ENCODE data around the gene ADCY5.

ADCY5 gene

DNA sequence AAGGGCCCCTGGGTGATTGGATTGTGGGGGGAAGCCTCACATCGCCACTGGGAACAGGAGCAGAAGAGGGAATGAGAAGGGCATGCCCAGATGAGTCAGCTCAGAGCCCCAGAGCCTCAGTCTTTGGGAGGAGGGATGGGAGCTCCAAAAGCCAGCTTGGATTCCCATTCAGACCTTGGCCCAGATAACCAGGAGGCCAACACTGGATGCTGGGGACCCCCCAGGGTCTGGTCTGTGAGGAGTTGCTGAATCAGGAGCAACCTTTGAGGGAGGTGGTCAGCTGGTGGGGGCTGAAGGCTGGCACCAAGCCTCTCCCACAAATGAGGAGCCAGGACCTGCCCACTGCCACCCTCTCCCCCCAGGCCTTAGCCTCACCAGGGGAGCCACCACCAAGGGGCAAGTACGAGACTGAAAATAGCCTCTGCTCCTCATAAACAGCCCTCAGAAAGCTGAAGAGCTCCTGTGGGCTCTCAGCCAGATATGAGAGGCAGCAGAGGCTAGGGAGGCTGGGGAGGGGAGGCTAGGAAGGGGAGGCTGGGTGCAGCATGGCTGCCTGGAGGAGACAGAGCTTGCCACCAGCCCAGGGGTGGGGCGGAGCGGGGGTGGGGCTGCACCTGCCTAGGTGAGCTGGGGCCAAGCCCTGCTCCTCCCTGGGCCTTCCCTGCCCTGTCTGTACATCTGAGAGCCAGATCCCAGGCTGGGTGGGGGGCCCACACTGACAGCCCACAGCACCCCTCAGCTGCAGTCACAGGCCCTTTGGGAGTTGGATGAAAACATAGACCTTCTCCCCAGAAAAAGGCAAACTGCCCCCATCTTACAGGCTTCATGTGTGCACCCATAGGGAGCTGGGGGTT is 147.3 kb downstream of the ADCY5 start:
- no peak for DNase-seq (ENCODE audit: low read depth in 2 of 2)

GRCh38 chr3:123300583-123300982 is 148.3 kb downstream of the ADCY5 start:
- DNase-seq (ENCODE audit: low read depth in 2 of 2), result no peak

DNA sequence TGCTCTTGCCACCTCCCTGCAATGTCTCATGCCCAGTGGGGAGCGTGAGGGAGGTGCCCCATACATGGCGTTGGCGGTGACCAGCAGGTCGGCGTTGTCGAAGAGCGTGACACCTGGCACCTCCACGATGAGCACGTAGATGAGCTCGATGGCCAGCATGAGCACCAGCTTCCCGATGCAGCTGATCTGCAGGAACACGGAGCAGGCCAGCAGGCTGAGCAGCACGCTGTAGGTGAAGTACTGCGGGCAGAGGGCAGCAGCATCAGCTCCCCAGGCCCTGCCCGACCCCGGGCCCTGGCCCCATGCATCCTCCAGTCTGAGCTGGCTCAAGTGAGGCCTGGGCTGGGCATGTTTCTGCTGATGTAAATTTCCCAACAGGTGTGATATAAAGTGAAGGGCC is 148.8 kb downstream of the ADCY5 start:
- DNase-seq (ENCODE audit: low read depth in 2 of 2), result no peak

DNA sequence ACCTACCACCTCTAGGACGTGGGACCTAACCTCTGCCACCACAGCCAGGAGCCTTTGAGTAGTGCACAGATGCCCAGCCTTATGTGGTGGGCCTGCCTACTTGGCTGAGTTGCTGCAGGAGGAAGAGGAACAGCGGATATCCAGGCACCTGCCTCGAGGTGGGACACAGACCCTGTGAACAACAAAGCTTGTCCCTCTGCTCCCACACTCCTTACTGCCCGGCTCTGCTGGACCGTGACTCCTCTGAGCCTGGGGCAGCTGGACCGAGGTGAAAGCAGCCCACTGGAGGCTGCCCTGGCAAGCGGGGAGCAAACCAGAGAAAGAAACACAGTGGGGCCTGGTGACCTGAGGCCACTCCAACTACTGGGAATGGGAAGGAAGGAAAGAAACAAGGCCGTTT is 149.3 kb downstream of the ADCY5 start:
- DNase-seq (ENCODE audit: low read depth in 2 of 2), result no peak

GRCh38 chr3:123298903-123299302 is 150.0 kb downstream of the ADCY5 start:
- DNase-seq (ENCODE audit: low read depth in 2 of 2), result no peak

DNA sequence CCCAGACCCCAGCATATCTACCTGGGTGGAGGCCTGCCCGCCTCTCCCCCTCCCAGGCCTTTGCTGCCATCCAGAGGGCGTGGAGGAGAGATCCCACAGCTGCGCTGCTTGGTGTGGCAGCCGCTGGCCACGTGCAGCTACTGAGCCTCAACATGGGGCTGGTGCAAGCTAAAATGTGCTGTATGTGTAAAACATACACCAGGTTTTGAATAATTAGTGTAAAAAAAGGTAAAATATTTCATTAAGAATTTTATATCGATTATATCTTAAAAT is 151.3 kb downstream of the ADCY5 start:
- no peak for DNase-seq (ENCODE audit: low read depth in 2 of 2)

DNA sequence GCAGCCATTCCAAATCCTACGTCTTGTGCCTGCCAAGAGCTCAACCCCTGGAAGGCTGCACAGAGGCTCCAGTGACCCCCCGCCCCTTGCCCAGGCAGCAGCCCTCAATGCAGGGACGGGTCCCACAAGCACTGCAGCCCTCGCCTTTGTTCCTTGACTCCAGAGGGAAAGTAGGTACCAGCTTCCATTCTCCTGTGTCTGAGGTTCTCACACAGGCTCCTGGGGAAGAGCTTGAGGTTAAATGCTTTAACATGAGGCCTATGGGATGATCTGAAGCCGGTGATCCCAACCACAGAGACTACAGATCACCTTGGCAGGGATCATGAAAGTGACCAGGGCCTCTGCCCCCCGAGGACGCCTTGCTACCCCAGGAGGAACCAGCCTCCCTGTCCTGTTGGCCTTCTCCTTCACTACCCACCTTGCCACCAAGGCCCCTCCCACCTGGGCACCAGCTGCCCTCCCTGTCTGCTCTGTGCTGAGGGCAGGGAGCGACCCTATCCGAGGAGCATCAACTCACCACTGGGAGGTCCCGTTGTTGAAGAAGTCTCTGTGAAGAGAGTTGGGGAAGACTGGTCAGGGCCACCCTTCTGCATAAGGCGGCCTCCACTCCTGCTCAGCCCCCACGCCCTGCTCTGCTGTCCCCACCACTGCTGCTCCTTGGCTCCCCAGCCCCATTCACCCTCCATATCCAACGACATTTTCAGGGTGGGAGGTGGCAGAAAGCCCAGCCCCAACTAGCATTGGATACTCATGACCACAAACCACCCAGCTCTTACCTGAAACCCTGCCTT is 151.9 kb downstream of the ADCY5 start:
- DNase-seq (ENCODE audit: low read depth in 2 of 2), result no peak

DNA sequence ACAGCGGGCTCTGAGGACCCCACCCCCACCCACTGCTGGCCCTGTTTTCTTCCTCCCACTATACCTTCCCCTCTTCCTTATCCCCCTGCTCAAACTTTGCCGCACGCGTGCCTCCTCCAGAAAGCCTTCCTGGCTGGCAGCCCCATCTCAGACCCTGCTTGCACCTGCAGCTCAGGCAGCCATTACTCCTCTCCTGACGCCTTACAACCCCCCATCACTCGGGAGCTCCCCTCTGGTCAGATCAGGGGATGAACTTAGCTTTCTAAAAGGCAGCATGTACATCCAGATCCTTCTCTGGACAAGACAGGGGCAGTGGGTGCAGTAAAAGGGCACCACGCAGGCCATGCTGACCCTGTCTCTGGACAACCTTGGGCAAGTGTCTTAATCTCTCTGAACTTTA is 152.6 kb downstream of the ADCY5 start:
- DNase-seq (ENCODE audit: low read depth in 2 of 2), result no peak

DNA sequence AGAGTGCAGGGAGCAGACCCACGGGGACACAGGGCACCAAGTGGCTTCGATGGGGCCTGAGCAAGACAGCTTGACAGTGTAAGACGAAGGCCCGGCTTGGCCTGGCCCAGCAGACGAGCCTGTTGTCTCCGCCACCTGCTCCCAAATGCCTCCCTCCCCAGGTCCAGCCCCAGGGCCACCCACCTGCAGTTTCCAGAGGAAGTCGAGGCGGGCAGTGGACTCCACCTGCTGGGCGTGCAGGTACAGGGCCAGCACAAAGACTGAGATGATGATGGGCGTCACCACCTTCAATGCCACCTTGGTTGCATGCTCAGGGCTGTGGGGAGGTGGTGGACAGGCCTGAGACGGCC is 153.0 kb downstream of the ADCY5 start:
- no peak for DNase-seq (ENCODE audit: low read depth in 2 of 2)

GRCh38 chr3:123295171-123295900 is 153.6 kb downstream of the ADCY5 start:
- no peak for DNase-seq (ENCODE audit: low read depth in 2 of 2)

- no peak for DNase-seq (ENCODE audit: low read depth in 2 of 2)
Observed at GRCh38 chr3:123294296-123294938, 154.5 kb downstream of the ADCY5 start.

- no peak for DNase-seq (ENCODE audit: low read depth in 2 of 2)
Observed at GRCh38 chr3:123292321-123293310, 156.3 kb downstream of the ADCY5 start.

DNA sequence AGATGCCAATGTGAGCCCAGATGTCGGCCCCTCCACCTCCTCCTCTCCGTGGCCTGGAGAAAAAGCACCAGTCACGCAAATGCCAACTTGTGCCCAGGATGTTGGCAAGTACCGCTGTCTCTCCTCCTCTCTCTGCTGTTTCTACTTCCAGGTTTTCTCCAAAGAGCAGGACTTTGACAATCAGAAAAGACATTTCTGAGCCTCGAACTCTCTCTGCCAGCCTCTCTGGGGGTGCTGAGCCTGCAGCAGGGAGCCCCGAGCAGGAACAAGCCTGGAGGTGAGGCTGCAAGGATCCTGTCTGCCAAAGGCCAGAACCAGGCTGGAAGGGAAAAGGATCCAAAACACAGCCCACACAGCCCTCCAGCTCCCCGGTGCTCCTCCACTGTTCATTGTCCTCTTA is 157.5 kb downstream of the ADCY5 start:
- DNase-seq (ENCODE audit: low read depth in 2 of 2), result no peak

DNA sequence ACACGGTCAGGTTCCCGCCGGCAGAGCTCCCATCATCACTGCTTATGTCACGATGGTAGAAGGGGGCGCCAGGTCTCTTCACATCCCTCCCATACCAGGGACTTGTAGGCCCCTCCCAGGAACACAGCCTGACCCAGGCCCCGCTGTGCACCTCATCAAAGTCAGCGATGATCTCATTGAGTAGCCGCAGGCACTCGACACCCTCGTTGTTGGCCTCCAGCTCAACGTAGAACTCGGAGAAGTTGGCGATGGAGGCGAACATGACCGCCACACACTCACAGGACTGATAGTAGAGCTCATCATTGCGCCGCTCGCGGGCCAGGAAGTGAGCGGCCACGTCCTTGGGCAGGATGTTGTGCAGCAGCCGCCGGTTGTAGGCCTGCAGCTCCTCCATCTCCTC is 157.9 kb downstream of the ADCY5 start:
- DNase-seq (ENCODE audit: low read depth in 2 of 2), result no peak

DNA sequence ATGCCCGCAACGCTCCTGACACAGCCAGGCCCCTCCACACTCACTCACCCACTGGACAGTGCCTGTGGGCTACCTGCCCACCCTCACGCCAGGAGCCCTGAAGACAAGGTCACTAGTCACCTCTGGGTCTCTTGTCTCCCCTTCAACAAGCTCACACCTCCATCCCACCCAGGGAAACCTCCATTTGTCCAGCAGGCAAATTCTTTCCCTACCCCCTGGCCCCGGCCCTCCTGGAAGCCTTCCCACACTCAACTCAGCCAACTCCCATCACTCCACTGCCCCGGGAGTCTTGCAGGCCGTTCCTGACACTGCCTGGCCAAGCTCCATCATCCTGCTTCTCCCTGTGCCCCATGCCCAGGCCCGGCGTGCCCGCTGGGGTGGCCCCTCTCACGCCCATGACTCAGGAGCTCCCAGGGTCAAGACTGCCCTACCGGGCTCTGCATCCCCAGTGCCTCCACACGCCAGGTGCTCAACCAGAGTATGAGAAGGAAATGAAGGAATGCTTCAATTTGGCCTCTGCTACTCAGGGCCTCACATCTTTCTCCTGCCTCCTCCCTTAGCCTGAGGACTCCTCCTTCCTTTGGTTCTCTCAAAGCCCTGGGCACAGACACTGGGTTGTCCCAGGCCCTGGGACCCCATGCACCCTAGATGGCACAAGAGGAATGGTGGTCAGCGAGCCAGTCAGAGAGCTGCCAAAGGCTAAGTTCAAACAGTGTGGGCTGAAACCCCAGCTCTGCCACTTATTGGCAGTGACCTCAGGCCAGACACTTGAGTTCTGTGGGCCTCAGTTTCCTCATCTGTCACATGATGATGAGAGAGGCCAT is 158.6 kb downstream of the ADCY5 start:
- DNase-seq (ENCODE audit: low read depth in 2 of 2), result no peak

- no peak for DNase-seq (ENCODE audit: low read depth in 2 of 2)
Observed at GRCh38 chr3:123289391-123290106, 159.3 kb downstream of the ADCY5 start.

DNA sequence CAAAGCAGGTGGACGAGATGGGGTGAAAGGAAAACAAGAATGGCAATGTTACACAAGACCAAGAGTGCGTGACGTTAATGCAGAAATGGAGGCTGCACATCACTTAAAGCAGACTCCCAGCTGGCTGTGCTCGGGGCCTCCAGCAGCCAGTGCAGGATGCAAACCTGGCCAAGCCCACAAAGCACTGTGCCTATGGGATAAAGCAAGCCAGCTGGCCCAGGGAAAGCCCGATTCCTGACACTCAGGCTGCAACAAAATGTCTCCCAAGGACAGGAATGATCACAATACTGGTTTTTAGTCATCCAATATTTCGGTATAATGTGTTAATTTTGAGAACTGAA is 161.0 kb downstream of the ADCY5 start:
- no peak for DNase-seq (ENCODE audit: low read depth in 2 of 2)

DNA sequence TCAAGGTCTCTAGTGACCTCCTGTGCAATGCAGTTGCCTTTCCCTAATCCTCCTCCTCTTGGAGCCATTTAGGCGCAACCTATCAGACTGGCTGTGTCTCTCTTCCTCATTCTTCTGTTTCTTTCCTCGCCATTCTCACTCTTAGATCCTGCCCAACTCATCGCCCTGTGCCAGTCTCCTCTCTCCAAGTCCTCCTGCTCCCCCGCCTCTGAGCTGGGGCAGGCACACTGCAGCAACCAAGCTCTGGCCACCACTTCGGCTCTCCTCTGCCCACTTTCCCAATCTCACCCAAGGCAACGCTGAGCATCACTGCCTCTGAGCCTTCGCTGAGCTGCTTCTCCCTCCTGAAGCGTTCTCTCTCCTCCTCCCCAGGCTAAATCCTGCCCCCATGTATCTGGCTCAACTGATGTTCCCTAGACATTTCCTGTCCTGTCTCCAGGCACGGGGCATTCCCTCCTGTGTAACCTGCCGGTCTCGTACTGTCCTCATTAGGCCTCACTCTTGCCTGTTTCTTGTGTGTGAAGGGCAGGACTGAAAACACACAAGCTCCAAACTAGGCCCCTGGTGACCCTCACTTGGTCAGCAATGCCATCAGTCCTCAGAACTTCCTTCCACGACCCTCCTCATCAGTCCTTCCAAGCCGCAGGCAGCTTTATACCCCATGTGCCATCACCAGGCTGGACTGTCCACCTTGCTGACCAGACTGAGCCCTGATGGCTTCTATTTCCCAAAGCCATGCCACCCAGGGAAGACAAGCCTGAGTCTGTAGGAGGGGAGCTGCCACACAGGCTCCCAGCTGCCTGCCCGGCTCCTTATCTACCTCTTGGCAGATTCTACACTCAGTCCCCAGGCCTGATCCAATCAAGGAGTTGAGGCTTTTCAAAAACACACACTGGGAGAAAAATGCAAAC is 161.6 kb downstream of the ADCY5 start:
- no peak for DNase-seq (ENCODE audit: low read depth in 2 of 2)

Data from activated CD4-positive, alpha-beta T cell treated with anti-CD3 and anti-CD28 coated beads for 24 hours (primary cell).